OCI-LY1 (cell line): ENCODE results near the gene CACNA1C.

Experiments used
- EZH2 ChIP-seq: fragments of 200-600 bp; sonication (generic), shearing (Covaris generic); IDR thresholded peaks from 2 replicates; pipeline ENCODE4 v1.8.0; 2017; ENCODE audit warnings: borderline replicate concordance, mixed run types, mild to moderate bottlenecking, antibody characterized with exemption, low read length, moderate library complexity, mixed read lengths
- TF ChIP-seq, protein P1 (sequence below): fragments of 200-600 bp; sonication (generic), shearing (Covaris generic); IDR thresholded peaks from 2 replicates; pipeline ENCODE4 v1.5.1; 2017; ENCODE audit warnings: mild to moderate bottlenecking, antibody characterized with exemption, low read length, moderate library complexity, mixed read lengths

DNA sequence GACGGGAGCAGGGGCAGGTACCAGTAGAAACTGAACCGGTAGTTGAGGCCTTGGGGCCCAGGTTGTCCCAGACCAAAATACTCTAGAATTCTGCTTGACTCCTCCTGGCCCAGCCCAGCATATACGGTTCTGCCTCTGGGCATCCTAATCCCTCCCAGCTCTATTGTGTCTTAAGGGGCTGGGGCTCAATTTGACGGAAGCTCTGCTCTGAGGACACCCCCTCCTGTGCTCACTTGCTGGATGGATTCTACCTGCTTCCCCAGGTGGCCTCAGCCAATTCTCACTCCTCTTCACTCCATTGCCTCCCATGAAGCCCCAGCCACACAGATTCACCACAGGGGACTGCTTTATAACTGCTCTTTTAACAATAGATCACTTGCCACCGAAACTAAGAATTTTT lies 522.5 kb downstream of the CACNA1C start:
- TF ChIP-seq, protein P1, sequence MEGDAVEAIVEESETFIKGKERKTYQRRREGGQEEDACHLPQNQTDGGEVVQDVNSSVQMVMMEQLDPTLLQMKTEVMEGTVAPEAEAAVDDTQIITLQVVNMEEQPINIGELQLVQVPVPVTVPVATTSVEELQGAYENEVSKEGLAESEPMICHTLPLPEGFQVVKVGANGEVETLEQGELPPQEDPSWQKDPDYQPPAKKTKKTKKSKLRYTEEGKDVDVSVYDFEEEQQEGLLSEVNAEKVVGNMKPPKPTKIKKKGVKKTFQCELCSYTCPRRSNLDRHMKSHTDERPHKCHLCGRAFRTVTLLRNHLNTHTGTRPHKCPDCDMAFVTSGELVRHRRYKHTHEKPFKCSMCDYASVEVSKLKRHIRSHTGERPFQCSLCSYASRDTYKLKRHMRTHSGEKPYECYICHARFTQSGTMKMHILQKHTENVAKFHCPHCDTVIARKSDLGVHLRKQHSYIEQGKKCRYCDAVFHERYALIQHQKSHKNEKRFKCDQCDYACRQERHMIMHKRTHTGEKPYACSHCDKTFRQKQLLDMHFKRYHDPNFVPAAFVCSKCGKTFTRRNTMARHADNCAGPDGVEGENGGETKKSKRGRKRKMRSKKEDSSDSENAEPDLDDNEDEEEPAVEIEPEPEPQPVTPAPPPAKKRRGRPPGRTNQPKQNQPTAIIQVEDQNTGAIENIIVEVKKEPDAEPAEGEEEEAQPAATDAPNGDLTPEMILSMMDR, result no peak
- no peak for TF ChIP-seq EZH2
